ENCODE results near the gene PGAP1. TPM values are rescaled to one million over a fixed set of nuclear protein-coding genes. Genes with fewer than 3 reads are reported as not detected.

PGAP1 gene
- polyA plus RNA-seq, 1 experiment = 2.5 TPM

DNA sequence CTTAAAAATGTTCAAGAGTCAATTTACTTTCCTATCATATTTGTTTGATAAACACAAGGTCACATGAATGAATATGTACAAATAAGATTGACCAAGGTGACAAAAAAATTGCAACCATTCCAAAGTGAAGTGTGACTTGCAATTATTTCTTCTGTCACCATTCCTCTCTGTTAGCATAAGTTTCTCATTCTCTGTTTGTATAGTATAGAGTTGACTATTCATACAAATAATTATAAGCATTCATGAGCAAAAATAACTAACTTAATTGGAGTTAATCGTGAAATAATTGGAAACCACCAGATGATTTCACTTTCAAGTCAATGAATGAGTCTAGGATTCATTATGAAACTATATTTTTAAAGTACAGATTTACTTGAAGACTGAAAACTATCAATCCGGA lies 42.1 kb downstream of the PGAP1 start:
- TF ChIP-seq, protein P1, sequence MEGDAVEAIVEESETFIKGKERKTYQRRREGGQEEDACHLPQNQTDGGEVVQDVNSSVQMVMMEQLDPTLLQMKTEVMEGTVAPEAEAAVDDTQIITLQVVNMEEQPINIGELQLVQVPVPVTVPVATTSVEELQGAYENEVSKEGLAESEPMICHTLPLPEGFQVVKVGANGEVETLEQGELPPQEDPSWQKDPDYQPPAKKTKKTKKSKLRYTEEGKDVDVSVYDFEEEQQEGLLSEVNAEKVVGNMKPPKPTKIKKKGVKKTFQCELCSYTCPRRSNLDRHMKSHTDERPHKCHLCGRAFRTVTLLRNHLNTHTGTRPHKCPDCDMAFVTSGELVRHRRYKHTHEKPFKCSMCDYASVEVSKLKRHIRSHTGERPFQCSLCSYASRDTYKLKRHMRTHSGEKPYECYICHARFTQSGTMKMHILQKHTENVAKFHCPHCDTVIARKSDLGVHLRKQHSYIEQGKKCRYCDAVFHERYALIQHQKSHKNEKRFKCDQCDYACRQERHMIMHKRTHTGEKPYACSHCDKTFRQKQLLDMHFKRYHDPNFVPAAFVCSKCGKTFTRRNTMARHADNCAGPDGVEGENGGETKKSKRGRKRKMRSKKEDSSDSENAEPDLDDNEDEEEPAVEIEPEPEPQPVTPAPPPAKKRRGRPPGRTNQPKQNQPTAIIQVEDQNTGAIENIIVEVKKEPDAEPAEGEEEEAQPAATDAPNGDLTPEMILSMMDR (IDR thresholded peaks at IDR 0.05; ENCODE audit: insufficient read depth, low read depth, low read length) = no peak
- Histone ChIP-seq H3K4me3 (ENCODE audit: low read depth, low read length) (no peak overlapping the region), H3K27me3 (ENCODE audit: control insufficient read depth, insufficient read depth, low read length) (no peaks in the 10 kb centered on the region), H3K36me3 (ENCODE audit: control insufficient read depth, insufficient read depth, low read length) (no peaks in the 10 kb centered on the region)
- CTCF ChIA-PET = no interaction called here
- no peak for DNase-seq (ENCODE audit: low read depth)
- POLR2A ChIA-PET = no interaction called here

- no peak for DNase-seq (ENCODE audit: low read depth)
- H3K27me3 ChIP-seq (ENCODE audit: control insufficient read depth, insufficient read depth, low read length) = no peaks in the 10 kb centered on the region
- POLR2A ChIA-PET = no interaction called here
- H3K4me3 ChIP-seq (ENCODE audit: low read depth, low read length) = no peak overlapping the region
- H3K36me3 ChIP-seq (ENCODE audit: control insufficient read depth, insufficient read depth, low read length) = no peaks in the 10 kb centered on the region
- CTCF ChIA-PET = no interaction called here
- TF ChIP-seq, protein P1 (IDR thresholded peaks at IDR 0.05; ENCODE audit: insufficient read depth, low read depth, low read length) = no peak
Observed at GRCh38 chr2:196876364-196876763, 50.1 kb downstream of the PGAP1 start.

DNA sequence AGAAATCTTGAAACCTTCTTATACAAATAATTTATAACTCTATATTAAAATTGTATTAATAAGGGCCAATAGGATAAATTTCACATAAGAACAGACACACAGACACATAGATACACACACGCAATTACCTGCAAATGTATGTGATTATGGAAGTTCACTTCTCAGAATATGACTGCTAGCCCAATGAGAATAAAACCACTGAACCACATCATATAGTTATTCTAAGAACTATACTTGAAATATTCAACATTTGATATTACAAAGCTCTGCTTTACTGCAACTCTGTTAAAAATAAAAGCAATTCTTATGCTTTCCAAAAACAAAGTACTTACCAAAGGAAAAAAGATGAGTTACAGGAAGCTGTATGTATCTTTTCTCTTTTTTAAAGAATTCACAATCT lies 51.1 kb downstream of the PGAP1 start:
- Histone ChIP-seq H3K27me3 (ENCODE audit: control insufficient read depth, insufficient read depth, low read length) (no peaks in the 10 kb centered on the region), H3K36me3 (ENCODE audit: control insufficient read depth, insufficient read depth, low read length) (no peaks in the 10 kb centered on the region), H3K4me3 (ENCODE audit: low read depth, low read length) (no peak overlapping the region)
- DNase-seq (ENCODE audit: low read depth) = no peak
- TF ChIP-seq, protein P1 (IDR thresholded peaks at IDR 0.05; ENCODE audit: insufficient read depth, low read depth, low read length) = no peak
- ChIA-PET POLR2A (no interaction called here), CTCF (interaction anchor here (0.7 kb wide), 1 partner anchor 869 kb away, joined by 3 read pairs; no protein-coding TSS in a partner anchor)

GRCh38 chr2:196873511-196873910 lies 53.0 kb downstream of the PGAP1 start:
- Histone ChIP-seq H3K36me3 (ENCODE audit: control insufficient read depth, insufficient read depth, low read length) (no peaks in the 10 kb centered on the region), H3K27me3 (ENCODE audit: control insufficient read depth, insufficient read depth, low read length) (no peaks in the 10 kb centered on the region), H3K4me3 (ENCODE audit: low read depth, low read length) (no peak overlapping the region)
- DNase-seq (ENCODE audit: low read depth) = no peak
- POLR2A ChIA-PET = no interaction called here
- CTCF ChIA-PET = no interaction called here
- TF ChIP-seq, protein P1 (IDR thresholded peaks at IDR 0.05; ENCODE audit: insufficient read depth, low read depth, low read length) = no peak

GRCh38 chr2:196854629-196855028 lies 71.9 kb downstream of the PGAP1 start:
- H3K4me3 ChIP-seq (ENCODE audit: low read depth, low read length) = no peak overlapping the region
- TF ChIP-seq, protein P1 (IDR thresholded peaks at IDR 0.05; ENCODE audit: insufficient read depth, low read depth, low read length) = no peak
- ChIA-PET POLR2A (no interaction called here), CTCF (no interaction called here)
- H3K36me3 ChIP-seq (ENCODE audit: control insufficient read depth, insufficient read depth, low read length) = no peaks in the 10 kb centered on the region
- H3K27me3 ChIP-seq (ENCODE audit: control insufficient read depth, insufficient read depth, low read length) = no peaks in the 10 kb centered on the region
- DNase-seq (ENCODE audit: low read depth) = no peak
